GM21529 (cell line): ENCODE data around the gene OCRL.

Experiments used
- ATAC-seq: cut with Tn5 transposase; IDR thresholded peaks from one replicate; pipeline ENCODE4 v1.9.1; 2021; ENCODE audit not compliant: unreplicated experiment

Gene OCRL

DNA sequence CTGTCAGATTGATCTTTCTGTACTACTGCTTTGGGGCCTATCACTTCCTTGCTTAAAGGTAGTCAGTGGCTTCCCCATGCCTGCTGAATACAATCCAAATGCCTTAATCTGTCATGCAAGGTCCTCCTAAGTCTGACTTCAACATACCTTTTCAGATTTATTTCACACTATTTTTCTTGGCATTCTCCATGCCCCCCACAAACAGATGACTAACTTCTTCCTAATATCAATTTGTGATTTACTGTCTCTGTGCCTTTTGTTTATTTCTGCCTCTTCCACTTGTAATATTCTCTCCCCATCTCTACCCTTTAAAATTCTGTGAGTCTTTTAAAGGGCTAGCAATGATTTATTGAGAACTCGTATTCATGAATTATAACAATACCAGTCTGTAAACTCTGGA lies 41.8 kb downstream of the OCRL start:
- no peak for ATAC-seq

DNA sequence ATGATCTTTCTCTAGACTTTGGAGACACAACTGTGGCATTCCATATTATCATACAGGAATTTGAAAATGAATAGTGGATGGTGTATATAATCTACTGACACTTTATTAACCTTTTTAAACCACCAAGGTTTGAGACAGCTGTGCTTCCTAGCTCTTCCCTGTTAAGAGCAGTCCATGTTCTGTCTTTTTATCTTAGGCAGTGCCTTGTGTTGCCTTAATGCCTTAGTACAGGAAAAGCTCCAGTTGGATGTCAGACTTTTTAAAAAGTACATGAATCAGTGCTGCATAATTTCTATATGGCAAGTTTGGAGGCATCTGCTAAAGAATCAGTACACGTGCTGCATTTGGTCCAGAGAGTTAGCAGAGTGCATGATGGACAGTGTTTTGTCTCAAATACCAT lies 45.1 kb downstream of the OCRL start:
- ATAC-seq: no peak

DNA sequence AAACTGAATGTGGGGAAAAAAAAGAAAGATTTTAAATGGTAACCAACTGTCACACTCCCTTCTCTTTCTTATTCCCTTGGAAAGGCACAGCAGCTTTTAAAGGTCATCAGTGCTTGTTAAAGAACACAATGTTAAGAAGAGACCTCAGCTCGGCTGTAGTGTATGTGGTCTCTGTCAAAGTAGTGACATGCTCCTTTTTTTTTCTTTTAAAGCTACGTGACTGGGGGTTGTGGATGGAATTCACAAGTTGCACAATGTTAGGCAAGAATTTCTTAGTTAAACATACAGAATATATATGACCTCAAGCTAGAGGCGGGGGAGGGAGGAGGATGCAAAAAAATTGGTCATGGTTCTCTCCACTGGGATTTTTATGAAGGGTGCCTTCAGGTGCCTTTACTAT lies 45.6 kb downstream of the OCRL start:
- no peak for ATAC-seq

DNA sequence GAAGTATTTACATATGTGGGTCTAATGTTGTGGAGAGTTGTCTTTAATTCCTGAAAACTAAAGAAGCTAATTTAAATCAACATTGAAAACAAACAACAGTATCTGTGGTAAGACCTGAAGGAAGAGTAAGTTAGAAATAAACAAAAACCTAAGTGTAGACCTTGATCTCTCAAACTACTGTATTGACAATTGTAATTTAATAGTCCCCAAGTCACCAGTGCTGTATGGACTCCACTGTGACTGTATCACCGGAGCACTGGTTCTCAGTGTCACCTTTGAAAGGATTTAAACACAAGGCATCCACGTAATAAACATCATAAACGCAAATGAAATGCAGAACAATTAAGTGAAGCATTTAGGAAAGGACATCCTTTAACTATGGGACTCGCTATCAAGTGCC lies 46.4 kb downstream of the OCRL start:
- no peak for ATAC-seq

DNA sequence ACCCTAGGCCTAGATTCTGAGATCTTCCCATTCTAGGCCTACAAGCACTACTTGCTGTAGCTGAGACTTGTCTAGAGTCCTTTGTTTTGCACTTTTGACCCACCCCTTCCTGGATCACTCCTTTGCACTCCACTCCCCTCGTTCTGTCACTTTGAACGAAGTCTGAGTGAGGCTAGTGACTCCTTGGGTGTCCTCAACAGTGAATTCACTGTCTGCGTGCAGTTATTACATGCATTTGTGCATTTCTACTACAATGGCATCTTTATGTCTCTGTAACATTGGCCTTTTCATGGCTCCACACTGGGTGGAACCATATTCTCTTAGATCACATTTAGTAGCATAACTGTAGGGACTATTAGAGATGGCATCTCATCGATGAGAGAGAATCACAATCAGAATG lies 50.5 kb downstream of the OCRL start:
- no peak for ATAC-seq

DNA sequence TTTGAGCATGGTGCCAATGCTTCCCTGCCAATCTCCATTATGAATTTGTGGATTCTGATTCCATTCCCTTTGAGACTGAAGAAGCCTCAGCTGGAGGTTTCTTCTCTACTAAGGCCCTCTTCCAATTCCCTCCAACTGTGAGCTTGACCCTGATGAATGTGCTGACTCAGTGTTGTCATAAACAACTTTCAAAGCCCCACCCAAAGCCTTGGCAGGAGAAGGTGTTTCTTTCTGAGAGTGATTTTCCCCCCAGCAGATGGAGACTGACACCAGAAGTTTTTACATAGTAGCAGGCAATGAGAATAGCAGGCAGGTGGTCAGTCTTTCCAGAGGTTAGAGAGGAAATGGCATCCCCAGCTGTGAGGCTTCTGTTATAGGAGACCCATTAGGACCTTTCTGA lies 53.1 kb downstream of the OCRL start:
- no peak for ATAC-seq

DNA sequence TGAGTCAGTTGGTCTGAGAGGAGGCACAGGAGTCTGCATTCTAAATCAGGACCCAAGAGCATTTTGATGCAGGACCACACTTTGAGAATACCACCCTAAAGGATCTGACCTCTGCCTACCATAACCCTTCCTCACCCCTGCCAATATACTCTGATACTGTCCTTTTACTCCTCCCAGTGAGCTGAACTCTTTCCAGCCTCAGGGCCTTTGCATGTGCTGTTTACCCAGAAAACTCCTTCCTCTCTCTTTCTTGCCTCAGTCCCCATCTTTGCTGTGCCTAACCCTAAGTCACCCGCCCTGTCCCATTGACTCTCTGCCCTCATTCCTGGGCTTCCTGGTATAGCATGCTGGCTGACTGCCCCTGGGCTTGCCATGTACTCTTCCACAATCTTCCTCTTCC lies 54.7 kb downstream of the OCRL start:
- no peak for ATAC-seq

DNA sequence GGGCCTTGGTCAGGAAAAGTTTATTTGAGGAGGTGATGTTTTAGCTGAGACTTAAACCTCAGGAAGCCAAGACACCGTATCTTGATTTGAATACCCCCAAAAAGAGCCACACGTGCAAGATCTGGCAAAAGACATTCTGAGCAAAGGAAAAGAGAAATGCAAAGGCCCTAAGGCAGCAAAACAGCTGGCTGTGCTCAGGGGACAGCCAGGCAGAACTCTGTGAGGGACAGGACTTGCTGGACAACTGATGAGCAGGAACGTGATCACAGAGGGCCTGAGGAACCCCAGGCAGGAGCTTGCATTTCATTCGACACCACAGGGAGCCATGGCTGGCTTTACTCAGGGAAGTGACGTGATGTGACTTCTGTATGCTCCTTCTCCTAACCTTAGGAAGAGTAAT lies 56.0 kb downstream of the OCRL start:
- no peak for ATAC-seq

DNA sequence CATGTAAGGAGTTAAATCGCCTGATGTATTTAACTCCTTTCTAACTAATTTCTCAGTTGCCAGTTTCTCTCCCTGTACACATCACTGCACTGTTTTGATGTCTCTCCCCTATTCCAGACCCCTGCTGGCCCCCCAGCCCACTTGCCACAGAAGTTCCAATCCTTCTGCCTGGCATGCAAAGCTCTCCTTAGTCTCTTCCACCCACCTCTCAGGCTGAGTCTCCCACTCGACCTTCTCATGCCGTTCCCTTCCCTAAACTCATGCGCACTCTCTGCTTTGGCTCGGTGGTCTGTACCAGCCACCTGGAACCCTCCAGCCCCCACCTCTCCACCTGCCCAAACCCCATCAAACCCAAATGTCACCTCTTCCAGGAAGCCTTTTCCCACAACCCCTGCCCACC lies 57.8 kb downstream of the OCRL start:
- no peak for ATAC-seq

DNA sequence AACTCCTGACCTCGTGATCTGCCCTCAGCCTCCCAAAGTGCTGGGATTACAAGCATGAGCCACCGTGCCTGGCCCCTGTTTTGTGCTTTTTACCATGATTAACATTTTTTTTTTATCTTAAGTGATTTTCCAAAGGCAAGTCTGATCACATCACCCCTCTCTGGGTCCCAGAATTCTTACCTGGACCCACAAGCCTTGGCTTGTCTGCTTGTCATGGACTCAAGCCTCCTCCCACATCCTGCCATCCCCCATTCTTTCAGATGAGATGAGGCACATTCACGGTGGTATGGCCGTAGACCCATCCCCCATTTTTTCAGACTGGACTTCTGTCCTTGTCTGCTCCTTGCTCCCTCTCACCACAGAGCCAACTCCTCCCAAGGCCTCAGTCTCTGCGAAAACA lies 59.4 kb downstream of the OCRL start:
- no peak for ATAC-seq

DNA sequence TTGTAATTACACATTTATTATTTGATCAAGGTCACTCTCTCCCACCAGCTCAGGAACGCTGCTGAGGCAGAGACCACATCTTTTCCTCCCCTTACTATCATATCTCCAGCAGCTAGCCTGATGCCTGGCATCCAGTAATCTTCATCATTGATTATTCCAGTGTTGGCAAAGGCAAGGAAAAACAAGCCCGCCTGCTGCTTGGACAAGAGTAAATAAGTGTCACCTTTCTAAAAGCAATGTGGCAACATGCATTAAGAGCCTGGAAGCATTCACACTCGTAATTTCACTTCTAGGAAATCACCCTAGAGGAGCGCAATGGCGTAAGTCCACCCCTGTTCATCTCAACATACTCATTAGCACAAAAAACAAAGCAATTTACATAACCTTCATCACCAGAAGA lies 59.9 kb downstream of the OCRL start:
- ATAC-seq: no peak

DNA sequence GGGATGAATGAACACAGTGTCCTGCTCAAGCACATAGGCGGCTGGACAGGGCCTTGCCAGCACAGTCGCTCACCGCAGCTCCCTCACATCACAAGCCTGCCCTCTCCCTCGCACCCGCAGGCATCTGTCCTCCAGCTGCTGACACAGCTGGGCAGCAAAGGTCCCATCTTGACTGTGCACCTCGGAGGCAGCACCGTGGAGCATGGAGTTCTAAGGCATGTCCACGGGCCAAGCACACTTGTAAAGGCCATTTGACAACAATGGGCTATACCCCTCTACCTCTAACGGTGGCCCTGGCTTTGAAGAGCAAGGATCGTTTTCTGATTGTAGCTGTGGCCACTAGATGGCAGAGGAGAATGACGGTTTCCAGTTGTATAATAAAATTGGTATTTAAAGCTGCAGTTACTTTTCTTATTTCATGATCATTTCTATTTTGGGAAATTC lies 60.9 kb downstream of the OCRL start:
- peak; percentile 32 for ATAC-seq

DNA sequence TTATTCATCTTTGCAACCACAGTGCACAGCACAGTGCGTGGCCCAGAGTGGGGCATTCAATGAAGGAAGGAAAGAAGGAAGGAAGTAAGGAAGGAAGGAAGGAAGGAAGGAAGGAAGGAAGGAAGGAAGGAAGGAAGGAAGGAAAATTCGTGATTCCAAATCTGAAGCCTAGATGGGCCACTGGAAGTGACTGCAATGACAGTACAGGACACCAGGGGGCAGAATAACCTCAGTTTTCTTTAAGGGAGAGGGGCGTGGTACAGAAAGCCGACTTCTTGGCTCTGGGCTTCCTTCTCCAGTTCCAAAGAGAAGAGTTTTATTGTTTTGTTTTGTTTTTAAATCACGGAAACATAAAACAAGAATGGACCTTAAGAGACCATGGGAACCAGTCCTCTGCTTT lies 66.9 kb downstream of the OCRL start:
- no peak for ATAC-seq

DNA sequence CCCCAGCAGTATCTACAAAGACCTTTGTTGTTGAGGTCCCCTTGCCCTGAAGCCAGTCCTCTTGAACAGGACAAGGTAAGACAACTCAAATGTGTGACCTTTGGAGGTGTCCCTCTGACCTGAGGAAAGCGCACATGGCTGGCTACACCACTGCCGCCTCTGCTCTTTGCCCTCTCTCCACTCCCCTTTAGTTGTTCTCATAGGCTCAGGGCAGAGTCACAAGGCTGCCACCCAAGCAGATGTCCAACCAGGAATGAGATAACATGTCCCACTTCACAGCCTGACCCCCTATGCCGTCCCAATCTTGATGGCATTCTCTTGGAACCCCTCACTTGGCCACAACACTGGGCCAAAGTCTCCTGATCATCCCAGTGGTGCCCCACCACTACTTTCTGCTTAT lies 68.4 kb downstream of the OCRL start:
- no peak for ATAC-seq

DNA sequence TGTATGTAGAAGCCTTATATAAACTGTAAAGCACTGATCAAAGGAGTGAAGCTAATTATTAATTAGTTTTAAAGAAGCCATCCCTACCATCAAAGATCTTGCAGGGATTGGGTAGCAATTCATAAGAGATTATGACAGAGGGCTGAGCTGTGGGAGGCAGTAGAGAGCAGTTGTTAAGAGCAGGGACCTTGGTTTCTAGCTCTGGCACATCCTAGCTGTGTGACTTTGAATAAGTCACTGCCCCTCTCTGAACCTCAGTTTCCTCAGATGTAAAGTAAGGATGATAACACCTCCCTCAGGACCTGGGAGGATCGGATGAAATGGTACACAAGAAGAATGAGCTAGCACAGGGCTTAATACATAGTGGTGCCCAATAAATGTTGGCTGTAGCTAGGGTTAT lies 69.3 kb downstream of the OCRL start:
- ATAC-seq: no peak

DNA sequence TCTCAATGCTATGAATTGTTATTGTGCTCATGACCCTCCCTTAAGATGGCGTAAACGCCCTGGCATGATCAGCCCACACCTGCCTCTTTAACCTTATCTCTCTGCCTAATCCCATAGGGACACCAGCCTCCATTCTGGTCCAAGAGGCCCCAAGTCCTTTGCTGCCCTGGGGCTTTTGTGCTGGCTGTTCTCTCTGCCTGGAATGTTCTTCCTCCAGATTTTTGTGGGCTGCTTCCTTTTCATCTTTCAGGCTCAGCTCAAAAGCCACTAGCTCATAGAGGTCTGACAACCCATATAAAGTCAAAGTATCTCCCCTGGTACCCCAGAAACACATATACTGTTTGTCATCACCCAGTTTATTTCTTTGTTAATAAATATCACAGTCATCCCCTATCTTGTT lies 72.3 kb downstream of the OCRL start:
- ATAC-seq: no peak

DNA sequence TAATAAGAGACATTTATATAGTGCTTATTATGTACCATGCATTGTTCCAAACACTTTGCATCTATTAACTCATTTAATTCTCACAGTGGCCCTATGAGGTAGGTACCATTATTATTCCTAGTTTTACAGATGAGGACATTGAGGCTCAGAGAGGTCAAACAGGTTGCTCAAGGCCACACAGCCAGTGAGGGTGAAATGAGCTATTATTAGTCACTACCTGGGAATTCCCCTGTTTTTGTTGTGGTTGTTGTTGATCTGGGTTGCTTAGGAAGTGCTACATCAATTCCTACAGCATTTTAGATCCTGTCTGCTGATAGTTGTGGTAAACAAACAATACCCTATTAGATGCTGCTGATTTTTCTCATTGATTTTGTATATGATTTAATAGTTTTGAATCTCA lies 73.5 kb downstream of the OCRL start:
- ATAC-seq: no peak

DNA sequence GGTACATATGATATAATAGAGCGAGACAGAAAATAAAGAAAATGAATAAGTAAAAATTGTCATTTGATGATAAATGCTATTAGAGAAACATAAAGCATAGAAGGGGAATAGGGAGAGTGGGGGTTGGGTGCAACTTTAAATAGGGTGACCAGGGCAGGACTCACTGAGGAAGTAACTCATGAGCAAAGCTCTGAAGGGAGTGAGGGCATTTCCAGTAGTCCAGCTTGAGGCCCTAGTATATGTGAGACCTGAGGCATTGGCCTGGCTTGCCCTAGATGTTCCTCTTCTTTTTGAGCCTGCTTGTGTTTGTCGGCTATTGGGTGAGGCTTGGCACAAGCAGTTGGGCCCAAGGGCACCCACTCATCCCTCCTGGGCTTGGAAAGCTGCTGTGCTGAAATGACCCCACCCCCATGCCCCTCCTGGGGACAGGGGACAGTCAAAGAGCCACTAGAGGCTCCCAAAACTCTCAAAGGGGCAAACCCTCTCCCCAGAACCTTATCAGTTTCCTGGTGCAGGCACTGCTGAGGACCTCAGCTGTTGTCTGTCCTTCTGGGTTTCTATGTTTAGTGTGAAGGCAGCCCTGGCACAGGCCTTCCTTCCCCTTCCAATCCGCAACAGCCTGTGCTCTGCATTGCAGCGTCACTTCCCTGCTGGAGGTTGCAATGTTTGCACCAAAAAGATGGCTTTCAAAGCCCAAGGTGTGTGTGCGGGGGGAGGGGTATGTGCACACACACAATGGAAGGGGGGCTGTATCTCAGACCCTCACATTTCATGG lies 74.6 kb downstream of the OCRL start:
- no peak for ATAC-seq

DNA sequence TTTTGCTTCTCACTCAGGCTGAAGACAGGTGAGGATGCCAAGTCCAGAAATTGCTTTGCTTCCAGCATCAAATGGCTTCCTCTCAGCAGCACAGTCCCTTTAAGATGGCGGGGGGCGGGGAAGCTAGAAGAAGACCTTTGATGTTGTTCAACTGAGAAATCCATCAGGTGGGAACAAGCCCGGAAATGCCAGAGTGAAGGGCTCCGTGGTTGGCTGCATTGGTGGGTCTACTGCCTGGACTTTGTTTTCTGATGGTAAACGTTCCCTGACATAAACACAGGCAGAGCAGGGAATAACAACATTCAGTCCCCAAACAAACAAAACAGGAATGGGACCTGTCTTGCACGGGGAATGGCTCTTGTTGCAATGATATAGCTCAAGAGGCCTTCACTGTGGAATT lies 77.4 kb downstream of the OCRL start:
- no peak for ATAC-seq

DNA sequence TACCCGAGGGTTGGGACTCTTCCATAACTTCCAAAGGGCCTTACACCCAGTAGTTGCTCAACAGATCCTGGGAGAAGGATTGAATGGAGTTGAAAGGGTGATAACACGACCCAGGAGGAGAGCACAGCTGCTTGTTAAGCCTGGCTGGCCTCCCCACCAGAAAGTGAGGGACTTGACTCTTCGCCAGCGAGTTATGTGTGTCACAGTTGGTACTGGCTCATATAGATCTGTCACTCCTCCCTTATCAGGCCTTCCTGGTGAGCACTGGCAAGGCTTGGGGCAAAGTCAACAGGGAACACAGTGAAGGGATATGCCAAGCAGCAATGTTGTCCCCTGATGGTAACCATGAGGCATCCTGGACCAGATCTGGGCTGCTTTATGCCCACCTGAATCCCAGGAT lies 78.9 kb downstream of the OCRL start:
- no peak for ATAC-seq

DNA sequence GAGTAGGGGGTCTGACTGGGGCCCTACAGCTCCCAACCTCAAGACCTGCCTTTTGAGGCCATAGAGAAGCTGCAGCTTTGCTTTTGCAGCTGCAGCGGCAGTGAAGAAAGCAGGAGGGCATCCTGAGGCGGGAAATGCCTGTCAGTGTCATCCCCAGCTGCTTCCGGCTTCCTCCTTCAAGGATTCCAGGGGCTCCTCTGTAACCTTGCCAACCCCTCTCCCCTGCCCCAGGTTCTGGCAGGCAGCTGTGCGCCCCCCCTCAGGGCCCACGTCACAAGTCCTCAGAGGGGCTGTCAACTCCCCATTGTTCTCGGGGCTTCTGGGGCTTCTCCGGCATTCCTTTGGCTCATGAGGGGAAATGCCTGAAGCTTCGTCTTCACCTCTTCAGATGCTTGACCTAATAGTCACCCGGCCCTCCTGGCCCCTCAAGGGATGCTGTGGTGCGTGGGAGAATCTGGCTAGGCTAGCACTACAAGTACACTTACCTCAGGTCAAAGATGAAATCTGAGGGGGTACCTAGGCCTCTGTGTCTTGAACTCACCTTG lies 82.8 kb downstream of the OCRL start:
- ATAC-seq: no peak

DNA sequence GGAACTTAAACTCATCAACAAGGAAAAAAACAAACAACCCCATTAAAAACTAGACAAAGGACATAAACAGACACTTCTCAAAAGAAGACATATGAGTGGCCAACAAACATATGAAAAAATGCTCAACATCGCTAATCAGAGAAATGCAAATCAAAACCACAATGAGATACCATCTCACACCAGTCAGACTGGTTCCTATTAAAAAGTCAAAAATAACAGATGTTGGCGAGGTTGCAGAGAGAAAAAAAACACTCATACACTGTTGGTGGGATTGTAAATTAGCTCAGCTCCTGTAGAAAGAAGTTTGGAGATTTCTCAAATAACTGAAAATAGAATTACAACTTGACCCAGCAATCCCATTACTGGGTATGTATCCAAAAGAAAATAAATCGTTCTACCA lies 86.0 kb downstream of the OCRL start:
- no peak for ATAC-seq

DNA sequence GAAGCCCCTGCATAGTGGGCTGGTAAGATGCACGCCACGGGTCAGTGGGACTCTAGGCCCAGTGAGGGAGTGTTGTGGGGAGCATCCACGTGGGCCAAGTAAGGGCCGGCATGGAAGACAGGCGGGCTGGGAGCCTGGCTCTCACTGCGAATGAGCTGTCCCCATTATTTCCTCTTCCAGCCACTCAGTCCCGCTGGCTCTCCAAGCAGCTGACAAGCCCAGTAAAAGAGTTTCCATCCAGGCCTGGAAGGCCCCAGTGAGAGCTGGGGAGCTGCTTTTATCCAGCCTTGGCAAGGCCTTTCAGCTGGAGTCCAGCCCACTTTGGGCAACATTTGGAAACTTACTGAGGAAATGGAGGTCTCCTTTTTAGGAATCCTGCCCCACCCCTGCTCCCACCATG lies 89.8 kb downstream of the OCRL start:
- ATAC-seq: no peak
